Activated T-cell treated with anti-CD3 and anti-CD28 coated beads for 1 hour (primary cell): ENCODE measurements around the gene HSPG2.
"Not testable (repeated sequence)": the region's sequence is repeated elsewhere in the genome, so short reads cannot be mapped to it uniquely, and the experiment has no call there.

Source experiments
- DNase-seq: peaks from one replicate; pipeline ENCODE4 v3.0.0-alpha.2; 2020; ENCODE audit warnings: low read depth

Gene HSPG2

GRCh38 chr1:21937034-21937371 lies at the start of gene HSPG2:
Gene HSPG2, minus strand, starts transcription at chr1:21937310. Its CDS starts 93 bp downstream, at chr1:21937217.
- no peak for DNase-seq

- not testable (repeated sequence) for DNase-seq
Observed at GRCh38 chr1:21986386-21986785, 49.3 kb upstream of the HSPG2 start.

- DNase-seq = not testable (repeated sequence)
Observed at GRCh38 chr1:21985893-21986292, 48.8 kb upstream of the HSPG2 start.

DNA sequence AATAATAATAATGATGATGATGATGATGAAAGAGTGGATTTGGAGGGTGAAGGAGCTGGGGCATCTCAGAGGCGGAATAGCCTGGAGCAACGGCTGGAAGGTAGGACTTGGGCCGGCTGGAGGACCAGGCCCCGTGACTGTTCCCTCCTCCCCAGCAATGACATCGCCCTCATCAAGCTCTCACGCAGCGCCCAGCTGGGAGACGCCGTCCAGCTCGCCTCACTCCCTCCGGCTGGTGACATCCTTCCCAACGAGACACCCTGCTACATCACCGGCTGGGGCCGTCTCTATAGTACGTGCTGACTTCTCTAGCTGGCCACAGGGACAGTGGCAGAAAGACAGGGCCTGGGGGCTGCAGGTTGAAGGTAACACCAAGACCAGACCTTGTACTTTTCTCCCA lies 46.4 kb upstream of the HSPG2 start:
- DNase-seq = not testable (repeated sequence)

DNA sequence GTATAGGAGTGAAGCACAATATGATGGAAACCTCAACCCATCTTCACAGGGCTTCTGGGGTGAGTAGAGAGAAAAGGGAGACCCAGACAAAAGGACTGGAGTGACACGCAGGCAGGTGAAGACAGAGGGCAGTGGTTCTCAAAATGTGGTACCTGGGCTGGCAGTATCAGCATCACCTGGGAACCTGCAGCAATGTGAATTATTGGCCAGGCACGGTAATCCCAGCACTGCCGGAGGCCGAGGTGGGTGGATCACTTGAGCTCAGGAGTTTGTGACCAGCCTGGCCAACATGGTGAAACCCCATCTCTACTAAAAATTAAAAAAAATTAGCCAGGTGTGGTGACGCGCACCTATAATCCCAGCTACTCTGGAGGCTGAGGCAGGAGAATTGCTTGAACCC lies 45.0 kb upstream of the HSPG2 start:
- not testable (repeated sequence) for DNase-seq

- DNase-seq = not testable (repeated sequence)
Observed at GRCh38 chr1:21981253-21981652, 44.1 kb upstream of the HSPG2 start.

- DNase-seq = not testable (repeated sequence)
Observed at GRCh38 chr1:21980515-21981220, 43.6 kb upstream of the HSPG2 start.

DNA sequence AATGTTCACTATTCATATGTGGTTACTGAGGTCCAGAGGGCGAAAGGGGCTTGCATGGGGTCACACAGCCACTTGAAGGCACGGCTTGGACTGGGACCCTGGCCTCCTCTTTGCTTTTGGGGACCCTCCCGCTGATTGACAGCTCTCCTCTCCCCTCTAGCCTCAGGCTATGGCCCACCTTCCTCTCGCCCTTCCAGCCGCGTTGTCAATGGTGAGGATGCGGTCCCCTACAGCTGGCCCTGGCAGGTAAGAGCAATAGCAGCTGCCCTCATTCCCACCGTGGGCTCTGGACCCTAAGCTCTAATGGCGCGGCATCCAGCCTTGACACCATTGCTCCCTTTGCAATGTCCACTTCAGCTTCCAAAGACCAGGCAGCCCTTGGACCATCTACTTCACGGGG lies 41.1 kb upstream of the HSPG2 start:
- not testable (repeated sequence) for DNase-seq

DNA sequence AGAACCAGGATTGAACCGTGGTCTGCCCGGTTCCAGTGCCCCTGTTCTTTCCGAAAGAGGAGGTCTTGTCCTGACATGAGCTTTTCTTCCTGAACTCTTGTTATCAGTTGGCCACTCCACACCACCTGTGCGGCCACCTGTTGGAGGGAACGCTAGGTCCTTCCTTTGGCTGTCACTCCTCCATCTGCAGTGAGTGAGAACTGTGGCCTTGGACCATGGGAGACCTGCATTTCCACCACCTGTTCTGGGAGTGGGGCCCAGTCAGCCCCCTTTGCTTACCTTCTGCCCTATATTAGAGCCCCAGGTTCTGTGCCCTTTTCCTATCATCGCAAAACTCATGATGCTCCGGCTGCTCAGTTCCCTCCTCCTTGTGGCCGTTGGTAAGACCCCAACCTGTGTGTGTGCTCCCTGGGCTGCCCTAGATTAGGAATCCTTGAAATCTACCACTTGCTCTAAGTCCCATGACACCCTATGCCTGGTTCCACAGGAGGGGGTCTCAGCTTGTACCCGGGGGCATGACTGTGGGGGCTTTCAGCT lies 39.7 kb upstream of the HSPG2 start, which contains the start of gene CELA3B:
CELA3B (plus strand) TSS at position 320 of the 537 bp plus-strand sequence; CDS start at position 338, 18 bp downstream.
- not testable (repeated sequence) for DNase-seq

GRCh38 chr1:21975296-21975695 lies 38.2 kb upstream of the HSPG2 start:
- DNase-seq = not testable (repeated sequence)

DNA sequence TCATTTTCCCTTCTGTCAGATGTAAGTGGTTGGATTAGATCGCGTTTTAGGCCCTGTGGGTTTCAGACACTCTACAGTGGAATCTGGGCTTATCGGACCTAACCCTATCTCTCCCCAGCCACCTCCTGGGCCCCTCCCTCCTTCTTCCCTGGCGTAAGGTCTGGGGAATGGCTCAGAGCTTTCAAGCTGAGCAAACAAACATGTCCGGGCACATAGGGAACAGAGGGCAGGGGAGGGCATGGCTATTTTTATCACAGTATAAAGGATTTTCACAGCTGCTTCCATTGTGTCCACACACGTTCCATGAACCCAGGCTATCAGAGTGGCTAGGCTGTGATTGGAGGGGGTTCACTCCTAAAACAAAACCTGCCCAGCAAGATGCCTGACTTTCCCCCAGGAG lies 37.6 kb upstream of the HSPG2 start:
- not testable (repeated sequence) for DNase-seq

- not testable (repeated sequence) for DNase-seq
Observed at GRCh38 chr1:21973948-21974347, 36.8 kb upstream of the HSPG2 start.

GRCh38 chr1:21972973-21973441 lies 35.9 kb upstream of the HSPG2 start:
- not testable (repeated sequence) for DNase-seq

DNA sequence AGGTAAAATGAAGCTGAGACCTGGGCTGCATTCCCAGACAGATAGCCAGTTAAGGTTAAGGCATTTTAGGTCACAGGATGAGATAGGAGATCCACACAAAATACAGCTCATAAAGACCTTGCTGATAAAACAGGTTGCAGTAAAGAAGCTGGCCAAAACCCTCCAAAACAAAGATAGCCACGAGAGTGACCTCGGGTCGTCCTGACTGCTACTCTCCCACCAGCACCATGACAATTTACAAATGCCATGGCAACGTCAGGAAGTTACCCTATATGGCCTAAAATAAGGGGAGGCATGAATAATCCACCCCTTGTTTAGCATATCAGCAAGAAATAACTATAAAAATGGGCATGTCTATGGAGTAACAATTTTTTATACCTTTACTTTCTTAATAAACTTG lies 33.4 kb upstream of the HSPG2 start:
- not testable (repeated sequence) for DNase-seq

GRCh38 chr1:21969066-21969465 lies 32.0 kb upstream of the HSPG2 start:
- DNase-seq = not testable (repeated sequence)

DNA sequence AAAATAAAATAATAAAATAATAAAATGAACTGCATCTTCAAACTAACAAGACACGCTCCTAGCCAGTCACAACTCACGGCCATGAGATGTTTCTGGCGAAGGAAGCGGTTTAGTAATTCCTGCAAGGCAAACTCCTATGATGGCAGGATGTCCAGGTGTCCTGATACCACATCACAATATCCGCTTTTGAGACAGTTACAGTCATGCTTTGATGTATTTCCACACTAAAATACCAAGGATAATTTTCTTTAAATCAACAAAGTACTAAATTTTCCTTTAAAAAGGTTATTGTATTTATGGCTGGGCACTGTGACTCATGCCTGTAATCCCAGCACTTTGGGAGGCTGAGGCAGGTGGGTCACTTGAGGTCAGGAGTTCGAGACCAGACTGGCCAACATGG lies 30.1 kb upstream of the HSPG2 start:
- DNase-seq = not testable (repeated sequence)

DNA sequence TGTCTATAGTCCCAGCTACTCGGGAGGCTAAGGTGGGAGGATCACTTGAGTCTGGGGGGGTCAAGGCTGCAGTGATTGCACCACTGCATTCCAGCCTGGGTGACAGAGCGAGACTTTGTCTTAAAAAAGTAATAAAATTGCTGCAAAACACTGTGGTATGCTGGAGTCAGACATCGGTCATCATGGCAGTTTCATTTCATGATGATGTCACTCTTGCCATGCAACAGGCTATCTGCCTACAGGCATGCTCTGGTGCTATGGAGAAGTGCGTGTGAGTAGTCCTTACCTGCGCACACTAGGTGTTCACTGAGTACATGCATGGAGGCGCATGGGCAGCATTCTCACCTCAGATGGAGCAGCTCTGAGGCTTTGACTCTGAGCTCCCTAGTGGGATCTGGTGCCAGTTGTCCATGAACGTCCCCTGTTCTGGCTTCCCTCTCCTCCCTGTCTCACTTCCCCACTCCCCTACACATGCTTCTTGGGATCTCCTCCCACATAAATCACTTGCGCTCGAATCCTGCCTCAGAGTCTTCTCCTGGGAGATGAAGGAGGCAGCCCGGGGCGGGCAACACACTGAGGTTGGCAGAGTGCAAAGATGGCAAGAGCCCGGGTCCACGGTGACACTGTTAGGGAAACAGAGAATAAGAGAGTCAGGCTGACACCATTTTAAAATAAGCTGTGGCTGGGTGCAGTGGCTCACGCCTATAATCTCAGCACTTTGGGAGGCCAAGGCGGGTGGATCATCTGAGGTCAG lies 29.3 kb upstream of the HSPG2 start:
- DNase-seq = no peak

GRCh38 chr1:21963477-21964217 lies 26.5 kb upstream of the HSPG2 start:
- peak; percentile 83 for DNase-seq

DNA sequence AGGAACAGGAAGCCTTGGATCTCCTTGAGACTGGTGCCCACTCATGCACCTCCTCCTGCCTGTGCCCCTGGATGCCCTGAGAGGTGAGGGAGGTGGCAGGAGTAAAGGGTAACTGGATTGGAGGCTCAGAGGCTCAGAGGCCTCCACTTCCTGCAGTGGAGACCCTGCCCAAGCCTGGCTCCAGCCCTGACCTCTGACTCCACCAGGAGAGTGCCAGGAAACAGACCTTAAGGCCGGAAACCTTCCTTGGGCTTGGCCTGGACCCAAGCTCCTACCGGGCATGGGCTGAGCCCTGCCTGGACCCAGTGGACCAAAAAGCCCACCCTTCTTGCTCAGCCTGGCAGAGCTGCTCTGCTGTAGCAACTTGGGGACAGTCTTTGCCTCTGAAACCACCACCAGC lies 24.7 kb upstream of the HSPG2 start:
- DNase-seq = no peak

GRCh38 chr1:21961337-21961736 lies 24.2 kb upstream of the HSPG2 start:
- DNase-seq = no peak

DNA sequence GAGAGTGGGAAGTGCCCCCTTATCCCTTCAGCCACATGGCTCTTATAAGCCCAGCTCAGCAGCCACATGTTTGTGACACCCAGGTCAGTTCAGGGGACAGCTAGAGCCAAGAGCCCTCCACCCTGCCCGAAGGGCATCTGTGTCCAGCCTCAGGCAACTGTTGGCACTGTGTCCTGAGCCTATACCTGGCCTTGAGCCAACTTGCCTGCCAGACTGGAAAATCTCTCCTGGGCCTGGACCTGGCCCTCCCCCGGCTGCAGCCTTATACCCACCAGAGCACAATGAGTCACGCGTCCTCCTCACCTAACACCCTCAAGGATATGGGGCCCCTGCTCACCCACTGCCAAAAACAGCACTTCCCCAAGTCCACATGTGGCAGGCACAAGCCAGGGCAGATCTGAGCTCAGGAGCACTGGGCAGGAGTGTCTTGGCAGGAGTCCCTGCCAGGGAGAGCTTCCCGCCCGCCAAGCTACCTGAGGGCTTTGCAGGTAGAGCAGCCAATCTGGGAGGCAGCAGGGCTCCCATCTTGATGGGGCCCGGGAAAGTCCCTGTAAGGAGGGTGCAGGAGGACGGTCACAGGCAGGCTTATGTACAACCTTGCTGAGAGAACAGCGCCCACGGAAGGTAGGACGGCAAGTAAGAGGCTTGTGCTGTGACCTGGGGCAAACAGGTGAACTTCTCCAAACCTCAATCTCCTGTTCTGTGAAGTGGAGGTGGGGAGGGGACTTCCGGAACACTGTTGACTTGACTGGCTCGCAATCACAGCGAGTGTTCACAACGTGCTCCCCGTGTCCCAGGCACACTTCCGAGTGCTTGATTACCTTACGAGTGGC lies 19.8 kb upstream of the HSPG2 start:
- DNase-seq = peak; percentile 27
